CMK (cell line): ENCODE data around the gene ETS2.
A peak's percentile ranks its signal among the peaks of the same experiment; 100 is the strongest.
"Not testable (repeated sequence)": the region's sequence is repeated elsewhere in the genome, so short reads cannot be mapped to it uniquely, and the experiment has no call there.

Experiments used
- DNase-seq: peaks from one replicate; pipeline ENCODE4 v3.0.0-alpha.2; 2010; ENCODE audit warnings: low read depth

ETS2 gene

DNA sequence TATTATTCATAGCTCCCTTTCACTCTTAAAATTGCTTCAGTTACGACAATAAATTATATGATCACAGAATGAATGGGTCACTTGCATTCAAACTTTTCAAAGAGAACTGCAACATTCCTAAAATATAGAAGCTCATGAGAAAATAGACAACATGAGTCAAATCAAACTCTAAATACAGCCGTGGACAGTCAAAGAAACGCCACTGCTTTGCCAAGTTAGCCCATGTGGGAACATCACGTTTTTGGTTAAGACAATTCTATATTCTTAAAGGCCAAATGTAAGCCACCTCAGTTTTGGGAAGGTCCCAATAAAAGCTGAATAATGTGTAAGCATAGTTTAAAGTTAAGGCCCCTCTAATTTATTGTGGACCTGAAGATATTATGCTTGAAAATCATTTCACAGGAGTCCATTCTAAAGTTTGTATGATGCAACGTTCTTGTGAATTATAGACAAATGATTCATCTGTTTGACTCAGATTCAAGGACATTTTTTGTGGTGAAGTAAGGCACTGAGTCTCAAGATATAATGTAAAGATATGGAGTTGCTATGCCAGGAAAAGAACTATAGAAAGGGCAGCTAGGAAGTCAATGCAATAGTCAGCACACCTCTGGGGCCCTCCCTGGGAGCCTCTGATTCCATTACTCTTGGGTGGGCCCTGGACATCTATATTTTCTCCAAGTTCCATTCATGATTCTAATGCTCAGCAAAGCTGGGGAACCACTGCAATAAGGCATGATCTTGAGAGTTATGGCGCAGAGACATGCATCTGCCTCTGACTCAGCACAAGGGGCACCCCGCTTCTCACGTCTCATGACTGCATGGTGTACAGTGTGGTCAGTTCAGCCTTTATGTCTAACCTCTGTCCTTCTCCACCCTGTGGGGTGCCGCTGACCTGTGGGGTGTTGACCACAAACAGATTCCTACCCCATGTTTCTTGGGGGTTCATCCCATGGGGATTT lies 33.9 kb downstream of the ETS2 start:
- no peak for DNase-seq

DNA sequence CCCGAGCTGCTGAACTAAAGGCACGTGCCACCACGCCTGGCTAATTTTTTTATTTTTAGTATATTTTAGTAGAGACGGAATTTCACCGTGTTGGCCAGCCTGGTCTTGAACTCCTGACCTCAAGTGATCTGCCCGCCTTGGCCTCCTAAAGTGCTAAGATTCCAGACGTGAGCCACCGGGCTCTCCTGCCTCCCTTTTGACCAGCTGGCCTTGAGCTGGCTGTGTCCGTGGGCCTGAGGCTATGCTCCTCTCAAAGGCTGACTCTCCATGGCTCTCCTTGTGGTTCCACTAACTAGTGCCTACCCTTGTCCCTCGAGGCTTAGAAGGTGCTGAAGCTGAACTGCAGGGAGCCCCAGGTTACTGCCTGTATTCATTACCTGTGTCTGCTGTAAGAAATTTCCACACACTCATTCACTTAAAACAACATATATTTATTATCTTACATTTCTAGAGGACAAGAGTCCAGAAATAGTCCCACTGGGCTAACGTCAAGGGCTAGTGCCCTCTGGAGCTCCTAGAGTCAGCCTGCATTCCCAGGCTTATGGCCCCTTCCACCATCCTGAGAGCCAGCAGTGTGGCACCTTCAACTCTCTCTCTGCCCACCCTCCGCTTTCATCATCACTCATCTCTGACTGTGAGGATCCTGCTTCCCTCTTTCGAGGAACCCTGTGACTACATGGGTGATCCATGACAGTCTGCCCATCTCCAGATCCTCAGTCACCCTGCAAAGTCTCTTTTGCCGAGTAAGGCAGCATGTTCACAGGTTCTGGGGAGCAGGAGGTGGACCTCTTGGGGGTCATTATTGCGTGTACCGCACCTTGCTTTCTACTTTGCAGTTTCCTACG lies 34.9 kb downstream of the ETS2 start:
- DNase-seq: no peak

DNA sequence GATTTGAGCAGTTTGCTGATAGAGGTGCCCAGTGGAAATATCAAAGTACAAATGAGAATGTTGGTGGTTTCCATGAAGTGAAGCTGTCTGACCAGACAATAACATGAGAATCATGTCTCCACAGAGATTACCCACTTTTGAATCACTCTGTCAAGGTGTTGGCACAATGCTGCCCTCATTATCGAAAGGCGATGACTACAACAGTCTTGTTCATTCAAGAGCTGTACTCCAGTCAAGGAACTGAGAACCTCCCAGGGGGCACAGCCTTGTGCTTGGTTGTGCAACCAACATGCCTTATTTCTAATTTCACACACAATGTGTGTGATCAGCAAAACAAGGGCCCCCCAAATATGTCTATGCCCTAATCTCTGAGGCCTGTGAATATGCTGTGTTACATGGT lies 35.7 kb downstream of the ETS2 start:
- no peak for DNase-seq

DNA sequence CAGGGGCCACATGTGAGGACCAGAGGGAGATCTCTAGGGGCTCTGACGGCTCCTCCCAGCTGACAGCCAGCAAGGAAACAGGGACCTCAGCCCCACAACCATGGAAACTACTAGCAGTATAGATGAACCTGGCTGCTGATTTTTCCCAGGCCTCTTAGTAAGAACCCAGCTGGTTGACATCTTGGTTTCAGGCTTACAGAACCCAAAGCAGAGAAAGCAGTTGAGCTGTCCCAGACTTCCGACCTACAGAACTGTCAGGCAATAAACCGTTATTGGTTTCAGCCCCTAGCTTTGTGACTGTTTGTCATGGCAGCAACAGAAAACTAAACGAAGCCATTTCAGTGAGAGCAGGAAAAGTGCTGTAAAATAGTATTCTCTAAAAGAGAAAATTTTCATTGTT lies 36.4 kb downstream of the ETS2 start:
- no peak for DNase-seq

DNA sequence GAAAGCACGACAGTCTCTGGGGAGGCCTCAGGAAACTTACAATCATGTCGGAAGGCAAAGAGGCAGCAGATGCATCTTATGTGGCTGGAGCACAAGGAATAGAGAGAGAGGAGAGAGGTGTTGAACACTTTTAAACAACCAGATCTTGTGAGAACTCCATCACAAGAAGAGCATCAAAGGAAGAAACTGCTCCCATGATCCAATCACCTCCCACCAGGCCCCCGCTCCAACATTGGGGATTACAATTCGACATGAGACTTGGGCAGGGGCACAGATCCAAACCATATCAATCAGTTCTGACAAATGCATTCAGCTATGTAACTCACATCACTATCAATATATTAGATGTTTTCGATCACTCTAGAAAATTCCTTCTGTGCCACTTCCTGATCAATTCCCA lies 37.6 kb downstream of the ETS2 start:
- DNase-seq: no peak

DNA sequence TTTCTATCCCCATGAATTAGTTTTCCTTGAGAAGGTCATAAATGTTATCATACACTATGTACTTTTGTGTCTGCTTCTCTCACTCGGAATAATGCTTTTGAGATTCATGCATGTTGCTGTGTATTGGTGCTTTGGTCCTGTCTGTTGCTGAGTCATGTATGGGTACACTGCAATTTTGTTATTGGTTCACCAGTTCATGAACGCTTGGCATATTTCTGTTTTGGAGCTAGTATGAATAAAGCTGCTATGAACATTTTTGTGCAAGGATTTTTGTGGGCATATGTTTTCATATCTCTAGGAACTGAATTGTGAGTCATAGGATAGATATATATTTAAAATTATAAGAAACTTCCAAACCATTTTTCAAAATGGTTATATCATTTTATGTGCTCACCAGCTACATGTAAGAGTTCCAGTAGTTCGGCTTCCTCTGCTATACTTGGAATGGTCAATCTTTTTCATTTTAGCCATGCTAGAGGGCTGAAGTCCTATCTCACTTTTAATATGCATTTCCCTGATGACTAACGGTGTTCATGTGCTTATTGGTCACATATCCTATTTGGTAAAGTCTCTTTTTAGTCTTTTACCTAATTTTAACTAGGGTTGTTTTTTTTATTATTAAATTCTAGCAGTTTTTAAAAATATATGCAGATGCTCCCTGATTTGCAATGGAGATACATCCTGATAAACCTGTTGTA lies 38.2 kb downstream of the ETS2 start:
- no peak for DNase-seq

DNA sequence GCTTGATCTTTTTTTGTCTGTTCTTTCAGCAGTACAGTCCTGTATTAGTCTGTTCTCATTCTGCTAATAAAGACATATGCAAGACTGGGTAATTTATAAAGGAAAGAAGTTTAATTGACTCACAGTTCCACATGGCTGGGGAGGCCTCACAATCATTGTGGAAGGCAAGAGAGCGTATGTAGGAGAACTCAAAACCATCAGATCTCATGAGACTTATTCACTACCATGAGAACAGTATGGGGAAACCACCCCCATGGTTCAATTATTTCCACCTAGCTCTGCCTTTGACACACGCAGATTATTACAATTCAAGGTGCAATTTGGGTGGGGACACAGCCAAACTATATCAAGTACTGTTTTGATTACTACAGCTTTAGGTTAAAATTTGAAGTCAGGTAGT lies 39.6 kb downstream of the ETS2 start:
- DNase-seq: not testable (repeated sequence)

DNA sequence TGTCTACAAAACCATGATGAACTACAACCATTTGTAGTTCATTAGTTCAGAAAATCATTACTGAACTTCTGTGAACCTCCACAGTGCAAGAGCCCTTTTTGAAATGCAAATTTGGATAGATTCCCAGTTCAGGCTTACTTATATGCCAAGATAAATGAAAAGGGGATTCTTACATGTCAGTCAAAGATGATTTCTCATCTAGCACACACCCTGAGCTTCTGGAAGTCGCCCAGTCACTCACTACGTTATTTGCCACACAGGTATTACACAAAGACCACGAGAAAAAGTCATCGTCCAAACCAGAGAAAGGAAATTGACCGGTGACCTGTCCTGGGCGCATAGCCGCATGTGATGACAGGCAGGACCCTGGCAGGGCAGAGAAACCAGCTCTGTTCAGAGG lies 41.8 kb downstream of the ETS2 start:
- DNase-seq: no peak

DNA sequence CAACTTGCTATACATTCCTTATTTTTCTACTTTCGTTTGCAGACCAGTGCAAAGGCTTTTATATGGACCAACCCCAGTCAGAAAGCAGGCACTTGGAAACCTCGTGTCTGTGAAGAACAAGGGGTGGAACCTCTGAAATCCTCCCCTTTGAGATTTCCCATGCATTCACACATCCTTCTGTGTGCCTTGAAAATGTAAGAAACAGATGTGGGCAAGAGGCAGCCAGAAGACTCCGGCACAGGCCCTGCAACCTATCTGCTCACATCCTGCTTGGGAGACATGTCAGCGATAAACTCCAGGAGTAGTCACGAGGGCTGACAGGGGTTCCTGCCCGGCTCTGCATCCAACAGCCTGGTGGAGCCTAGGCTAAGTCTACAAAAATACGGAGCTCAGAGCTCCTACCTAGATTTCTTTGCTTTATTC lies 42.5 kb downstream of the ETS2 start:
- DNase-seq: peak; percentile 52

DNA sequence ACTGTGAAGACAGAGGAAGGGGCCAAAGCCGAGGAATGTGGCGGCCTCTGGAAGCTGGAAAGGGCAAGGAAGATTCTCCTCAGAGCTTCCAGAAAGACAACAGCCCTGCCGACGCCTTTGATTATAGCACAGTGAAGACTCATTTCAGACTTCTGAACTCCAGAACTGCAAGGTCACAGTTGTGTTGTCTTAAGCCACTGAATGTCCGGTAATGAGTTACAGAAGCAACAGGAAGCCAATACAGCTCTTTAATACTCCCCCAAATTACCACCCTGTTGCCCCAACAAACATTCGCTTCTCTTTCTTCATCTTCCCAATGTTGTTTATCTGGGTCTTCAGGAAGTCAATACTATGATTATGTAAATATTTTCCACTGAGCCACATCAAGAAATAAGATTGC lies 44.0 kb downstream of the ETS2 start:
- no peak for DNase-seq

DNA sequence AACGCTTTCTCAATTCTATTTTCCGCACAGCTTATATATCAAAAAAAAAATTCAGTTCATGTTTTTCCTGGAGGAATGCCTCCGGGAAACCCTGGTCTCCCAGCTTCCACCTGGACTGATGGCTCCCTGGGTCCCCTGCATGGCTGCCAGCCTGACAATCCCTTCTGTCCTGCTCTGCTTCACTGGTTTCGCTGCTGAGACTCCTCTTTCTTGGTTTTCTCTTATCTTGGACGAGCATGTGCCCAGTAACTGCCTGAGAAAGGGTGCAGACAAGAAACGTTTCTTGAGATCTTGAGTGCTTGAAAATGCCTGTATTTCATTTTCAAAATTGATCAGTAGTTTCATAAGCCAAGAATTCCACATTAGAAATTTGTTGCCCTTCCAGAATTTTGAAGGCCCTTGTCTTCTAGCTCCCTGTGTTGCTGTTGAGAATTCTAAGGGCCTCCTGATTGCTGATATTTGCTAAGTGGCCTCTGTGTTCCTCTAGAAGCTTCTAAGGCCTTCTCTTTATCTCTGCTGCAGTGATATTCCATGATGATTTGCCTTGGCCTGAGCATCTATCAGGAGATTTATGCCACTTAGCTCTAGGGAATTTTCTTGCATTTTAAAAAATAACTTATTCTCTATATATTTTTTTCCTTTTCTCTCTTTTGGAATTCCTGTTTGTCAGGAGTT lies 44.7 kb downstream of the ETS2 start:
- DNase-seq: peak; percentile 60

DNA sequence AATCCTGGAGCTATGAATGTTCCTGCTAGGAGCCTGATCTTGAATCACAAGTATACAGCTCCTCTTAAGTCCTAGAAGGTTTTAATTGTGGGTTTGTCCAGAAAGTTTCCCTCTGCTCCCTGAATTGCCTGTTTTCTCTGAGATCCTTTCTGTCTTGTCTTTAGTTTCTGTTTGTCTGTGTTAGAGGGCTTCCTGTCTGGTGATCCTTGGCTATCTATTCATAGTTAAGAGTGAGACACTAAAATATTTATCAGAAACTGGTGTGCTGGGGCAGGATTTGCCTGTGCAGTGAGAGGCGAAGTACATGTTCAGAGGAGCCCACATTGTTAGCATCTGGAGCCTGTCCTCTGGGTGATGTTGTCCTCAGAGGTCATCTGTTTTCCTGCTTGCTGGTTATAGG lies 45.4 kb downstream of the ETS2 start:
- DNase-seq: no peak

DNA sequence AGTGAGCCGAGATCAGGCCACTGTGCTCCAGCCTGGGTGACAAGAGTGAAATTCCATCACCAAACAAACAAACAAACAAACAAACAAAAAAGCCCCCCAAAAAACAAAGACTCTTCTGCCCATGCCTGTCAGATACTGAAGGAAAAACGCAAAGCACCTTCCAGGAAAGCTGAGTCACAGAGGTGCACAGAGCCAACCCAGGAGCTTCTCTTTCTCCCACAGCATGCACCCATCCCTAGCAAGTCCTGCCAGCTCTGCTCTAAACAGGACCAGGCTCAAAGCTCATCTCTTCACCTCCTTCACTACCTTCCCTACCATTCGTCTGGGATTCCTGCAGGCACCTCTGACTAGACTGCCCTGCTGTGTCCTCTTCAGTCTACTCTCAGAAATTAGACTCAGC lies 46.5 kb downstream of the ETS2 start:
- no peak for DNase-seq

DNA sequence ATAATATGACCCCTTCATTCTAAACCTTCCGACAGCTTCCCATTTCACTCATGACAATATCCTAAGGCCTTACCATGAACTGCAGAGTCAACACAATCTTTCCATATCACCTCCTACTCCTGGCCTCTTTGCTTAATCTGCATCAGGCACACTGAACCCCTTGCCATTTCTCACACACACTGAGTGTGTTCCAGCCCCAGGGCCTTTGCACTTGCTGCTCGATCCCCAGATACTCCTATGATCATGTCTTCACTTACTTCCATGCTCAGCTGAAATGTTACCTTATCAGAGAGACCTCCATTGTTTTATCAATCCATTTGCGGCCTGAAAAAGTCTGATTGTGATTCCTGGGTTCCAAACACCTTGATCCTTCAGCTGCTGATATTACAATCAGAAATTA lies 47.0 kb downstream of the ETS2 start:
- DNase-seq: no peak

DNA sequence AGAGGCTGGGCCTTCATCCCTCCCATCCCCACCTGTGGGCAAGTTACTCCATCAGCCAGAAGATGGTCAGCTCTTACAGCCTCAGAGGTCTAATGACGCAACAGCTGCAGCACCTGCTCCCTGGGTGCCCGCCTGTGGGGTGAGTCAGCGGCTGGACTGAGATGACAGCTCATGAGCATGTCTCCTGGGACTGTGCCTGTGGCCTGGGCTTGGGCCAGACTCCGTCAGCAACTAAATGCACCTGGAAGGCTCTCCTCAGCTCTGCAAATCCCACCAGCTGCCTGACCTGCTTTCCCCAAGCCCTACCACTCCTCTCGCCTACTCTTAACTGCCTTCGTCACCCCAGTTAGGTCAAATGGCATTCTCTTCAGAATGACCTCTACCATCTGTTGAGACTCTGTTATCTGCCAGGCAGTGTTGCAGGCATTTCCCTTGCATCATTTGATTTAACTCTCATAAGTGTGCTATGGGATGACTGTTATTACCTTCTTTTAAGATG lies 47.7 kb downstream of the ETS2 start:
- no peak for DNase-seq

DNA sequence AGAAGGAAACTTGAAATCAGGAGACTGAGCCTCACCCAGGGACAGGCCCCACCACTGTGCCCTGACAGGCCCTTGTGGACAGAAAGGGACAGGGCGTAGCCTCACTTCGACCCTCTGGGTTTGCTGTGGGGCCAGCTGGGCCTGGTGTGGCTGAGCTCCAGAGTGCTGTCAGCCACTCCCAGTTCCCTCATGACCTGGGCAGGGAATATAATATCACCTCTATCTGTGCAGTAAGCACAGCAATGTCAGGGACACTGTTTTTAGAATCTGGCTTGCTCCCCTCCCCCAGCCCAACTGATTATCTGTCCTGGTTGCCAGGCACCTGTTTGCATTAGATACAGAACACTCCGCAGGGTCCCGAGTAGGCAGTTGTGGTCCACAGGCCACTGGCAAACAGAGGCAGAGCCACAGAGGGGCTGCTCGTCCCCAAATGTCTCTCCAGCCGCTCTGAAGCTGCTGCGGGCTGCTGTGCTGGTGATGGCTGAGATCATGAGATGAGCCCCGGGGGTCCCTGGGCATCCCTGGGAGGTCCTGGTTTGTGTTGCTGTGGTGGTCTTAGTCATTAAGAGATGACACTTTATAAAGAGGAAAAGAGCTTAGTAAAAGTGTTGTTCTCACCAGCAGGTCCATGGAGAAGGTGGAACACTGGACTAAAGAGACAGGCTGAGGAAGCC lies 51.6 kb downstream of the ETS2 start:
- DNase-seq: no peak

DNA sequence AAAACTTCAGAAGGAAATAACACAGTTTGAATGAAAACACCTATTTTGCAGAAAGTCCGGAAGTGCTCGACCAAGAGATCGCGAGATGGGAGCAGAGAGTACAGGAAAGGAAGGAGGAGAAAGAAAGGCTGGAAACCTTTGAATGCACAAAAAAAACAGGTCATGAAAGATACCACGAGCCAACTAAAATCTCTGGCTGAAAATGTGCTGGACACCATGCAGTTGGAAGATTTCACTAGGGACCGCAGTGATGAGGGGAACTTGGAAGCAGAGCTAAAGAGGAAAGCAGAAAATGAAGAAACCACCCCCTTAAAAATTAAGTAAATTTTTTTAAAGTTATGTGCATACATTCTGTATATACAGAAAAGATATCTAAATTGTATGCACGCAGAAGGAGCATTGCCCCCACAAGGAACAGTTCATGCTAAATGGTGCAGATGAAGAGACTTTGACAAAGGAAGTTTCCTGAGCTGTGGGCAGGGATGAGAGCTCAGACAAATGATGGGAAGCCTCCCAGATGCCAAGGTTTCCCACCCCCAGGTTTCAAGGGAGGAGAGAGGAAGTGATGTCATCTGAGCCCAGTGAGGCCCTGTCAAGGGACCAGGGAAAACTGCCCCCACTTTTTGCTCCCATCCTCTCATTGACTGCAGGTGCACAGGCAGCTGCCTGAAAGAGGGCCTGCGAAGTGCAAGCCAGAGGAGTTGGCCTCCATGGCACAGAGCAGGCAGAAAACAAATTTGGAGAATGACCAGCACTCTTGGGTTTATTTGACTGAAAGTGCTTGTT lies 52.5 kb downstream of the ETS2 start:
- DNase-seq: no peak

DNA sequence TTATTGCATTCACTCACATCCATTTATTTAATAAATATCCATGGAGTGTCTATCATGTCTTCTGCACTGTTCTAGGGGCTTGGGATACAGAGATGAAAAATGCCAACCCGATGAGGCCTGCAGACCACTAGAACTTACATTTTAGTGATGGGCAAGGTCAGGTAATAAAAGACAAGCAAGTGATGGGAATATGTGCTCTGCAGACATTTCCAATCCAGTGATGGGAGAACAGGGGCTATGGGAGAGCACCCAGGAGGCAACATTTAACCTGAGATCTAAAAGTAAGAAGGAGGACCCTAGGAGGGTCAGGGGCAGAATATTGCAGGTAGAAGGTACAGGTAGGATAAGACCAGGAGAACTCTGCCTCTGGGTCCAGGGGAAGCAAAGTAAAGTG lies 53.1 kb downstream of the ETS2 start:
- DNase-seq: no peak

DNA sequence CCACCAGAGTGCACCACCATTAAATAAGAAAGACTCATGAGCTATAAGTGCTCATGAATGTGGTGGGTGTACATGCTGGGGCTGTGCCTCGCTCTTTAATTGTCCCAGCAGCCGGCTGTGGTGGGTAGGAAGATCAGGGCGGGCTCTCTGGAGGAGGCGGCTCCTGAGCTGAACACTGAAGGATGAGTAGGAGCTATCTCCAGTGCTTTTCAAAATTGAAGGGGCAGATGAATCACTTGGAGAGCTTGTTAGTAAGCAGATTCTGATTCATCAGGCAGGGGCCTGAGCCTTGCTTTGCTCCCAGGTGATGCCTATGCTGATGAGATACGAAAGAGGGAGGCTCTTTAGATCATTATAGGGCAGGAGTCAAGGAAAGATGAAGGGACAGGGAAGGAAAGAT lies 54.1 kb downstream of the ETS2 start:
- no peak for DNase-seq

DNA sequence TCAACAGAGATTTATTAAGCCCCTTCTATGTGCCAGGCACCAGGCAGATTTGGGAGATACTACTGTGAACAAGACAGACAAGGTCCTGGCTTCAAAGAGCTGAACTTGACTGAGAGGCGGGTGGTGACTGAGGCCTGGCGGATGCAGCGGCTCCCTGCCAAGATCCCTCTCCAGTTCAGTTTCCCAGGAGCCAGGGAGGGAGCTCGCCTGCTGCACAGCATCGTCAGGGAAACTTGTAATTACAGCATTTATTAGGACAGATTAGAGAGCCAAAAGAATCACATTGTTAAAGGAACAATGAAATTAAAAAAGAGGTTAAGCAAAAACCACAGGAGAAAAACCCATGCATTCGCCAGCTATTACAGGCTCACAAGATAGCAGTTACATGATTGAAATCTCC lies 55.3 kb downstream of the ETS2 start:
- DNase-seq: no peak
